Hepatocyte (in vitro differentiated cells): ENCODE measurements around the gene CRHR2. TPM values are rescaled to one million over a fixed set of nuclear protein-coding genes. Genes with fewer than 3 reads are reported as not detected.

Experiments used
- DNase-seq: peaks from one replicate; pipeline ENCODE4 v3.0.0-alpha.2; 2016; ENCODE audit warnings: low spot score
- H2AFZ ChIP-seq: fragments of 200-600 bp; sonication (generic); 2 replicates; pipeline ENCODE4 v1.6.0; 2016; ENCODE audit warnings: antibody characterized with exemption, mild to moderate bottlenecking
- H3K27ac ChIP-seq: fragments of 200-600 bp; sonication (generic); 2 replicates; pipeline ENCODE4 v1.5.1; 2016; ENCODE audit warnings: mild to moderate bottlenecking
- H3K27me3 ChIP-seq: fragments of 200-600 bp; sonication (generic); 2 replicates; pipeline ENCODE4 v1.6.1; 2016
- H3K36me3 ChIP-seq: fragments of 200-600 bp; sonication (generic); replicated peaks from 2 replicates; pipeline ENCODE4 v1.5.1; 2016; ENCODE audit warnings: low read depth; ENCODE audit not compliant: insufficient read depth
- H3K4me1 ChIP-seq: fragments of 200-600 bp; sonication (generic); 2 replicates; pipeline ENCODE4 v1.5.1; 2016; ENCODE audit warnings: mild to moderate bottlenecking, moderate library complexity; ENCODE audit not compliant: insufficient read depth
- H3K4me2 ChIP-seq: fragments of 200-600 bp; sonication (generic); 2 replicates; pipeline ENCODE4 v1.6.0; 2016
- H3K4me3 ChIP-seq: fragments of 200-600 bp; sonication (generic); 2 replicates; pipeline ENCODE4 v1.5.1; 2016; ENCODE audit warnings: mild to moderate bottlenecking
- H3K79me2 ChIP-seq: fragments of 200-600 bp; sonication (generic); 2 replicates; pipeline ENCODE4 v1.6.0; 2017; ENCODE audit warnings: mild to moderate bottlenecking
- H3K9me2 ChIP-seq: fragments of 200-600 bp; sonication (generic); replicated peaks from 2 replicates; pipeline ENCODE4 v1.6.0; 2017; ENCODE audit warnings: mild to moderate bottlenecking; ENCODE audit not compliant: insufficient read depth
- H3K9me3 ChIP-seq: fragments of 200-600 bp; sonication (generic); 2 replicates; pipeline ENCODE4 v1.5.1; 2016; ENCODE audit warnings: low read depth, mild to moderate bottlenecking
- H4K20me1 ChIP-seq: fragments of 200-600 bp; sonication (generic); 2 replicates; pipeline ENCODE4 v1.6.0; 2016; ENCODE audit warnings: mild to moderate bottlenecking; ENCODE audit not compliant: insufficient read depth, poor library complexity, severe bottlenecking
- CTCF ChIP-seq: fragments of 200-600 bp; sonication (generic); IDR thresholded peaks from 2 replicates; pipeline ENCODE4 v1.5.1; 2016; ENCODE audit warnings: antibody characterized with exemption, mild to moderate bottlenecking; ENCODE audit not compliant: poor library complexity
- EZH2 ChIP-seq: fragments of 200-600 bp; sonication (generic); IDR thresholded peaks from 2 replicates; pipeline ENCODE4 v1.6.1; 2016; ENCODE audit warnings: antibody characterized with exemption, mild to moderate bottlenecking, borderline replicate concordance
- EZH2phosphoT487 ChIP-seq: fragments of 200-600 bp; sonication (generic); IDR thresholded peaks from one replicate; pipeline ENCODE4 v1.6.1; 2018; ENCODE audit warnings: antibody characterized with exemption, mild to moderate bottlenecking, low read depth, moderate library complexity; ENCODE audit not compliant: unreplicated experiment, severe bottlenecking
- WGBS: methylation state at CpG from one replicate; pipeline ENCODE4 v1.1.6; 2016; ENCODE audit warnings: low lambda C conversion rate; ENCODE audit errors: missing lambda C conversion rate; 5-methylcytosine and 5-hydroxymethylcytosine counted together
- polyA plus RNA-seq: library from polyadenylated mRNA; unstranded; fragments of >200 nt; fragmentation: Nextera tagmentation; extraction: Ambion mirVana; gene quantifications from 2 replicates; pipeline ENCODE4 v1.2.1, GENCODE V29; 2016
- total RNA-seq: library from RNA; depleted of rRNA; stranded (reverse); fragments of >200 nt; gene quantifications from 2 replicates; pipeline ENCODE4 v1.2.3, GENCODE V29; 2014

Gene CRHR2
- total and polyA plus RNA-seq, 2 experiments from 2014 or later = 0.21 TPM; not detected in 1

GRCh38 chr7:30699706-30700495, 17.6 kb upstream of the CRHR2 start:
- 68% methylated on average over 17 of the region's 17 CpGs for WGBS
- TF ChIP-seq EZH2phosphoT487 = no peak
- TF ChIP-seq EZH2 = no peak
- no peak for TF ChIP-seq CTCF
- DNase-seq = no peak

GRCh38 chr7:30698481-30698880, 16.2 kb upstream of the CRHR2 start:
- H3K4me1 ChIP-seq = peaks cover 14% of the 10 kb centered on the region
- H2AFZ ChIP-seq = no peak overlapping the region
- no peaks in the 10 kb centered on the region for H3K9me3 ChIP-seq
- no peaks in the 10 kb centered on the region for H3K36me3 ChIP-seq
- no peak overlapping the region for H3K27ac ChIP-seq
- H3K4me2 ChIP-seq = no peak overlapping the region
- no peak overlapping the region for H3K4me3 ChIP-seq
- H4K20me1 ChIP-seq = no peaks in the 10 kb centered on the region
- no peaks in the 10 kb centered on the region for H3K79me2 ChIP-seq
- H3K27me3 ChIP-seq = no peaks in the 10 kb centered on the region
- TF ChIP-seq EZH2 (no peak), CTCF (no peak), EZH2phosphoT487 (no peak)
- WGBS = 98% methylated on average over 4 of the region's 4 CpGs
- no peaks in the 10 kb centered on the region for H3K9me2 ChIP-seq
- no peak for DNase-seq

More at GRCh38 chr7:30699706-30700495, 17.6 kb upstream of the CRHR2 start:
- Histone ChIP-seq H3K36me3 (no peaks in the 10 kb centered on the region), H3K4me3 (no peak overlapping the region), H3K79me2 (no peaks in the 10 kb centered on the region), H3K9me3 (no peaks in the 10 kb centered on the region), H3K4me2 (no peak overlapping the region), H4K20me1 (no peaks in the 10 kb centered on the region), H2AFZ (no peak overlapping the region), H3K4me1 (peaks cover 2% of the 10 kb centered on the region), H3K27me3 (no peaks in the 10 kb centered on the region), H3K27ac (no peak overlapping the region), H3K9me2 (no peaks in the 10 kb centered on the region)

GRCh38 chr7:30697719-30698460, 15.6 kb upstream of the CRHR2 start:
- 74% methylated on average over 15 of the region's 15 CpGs for WGBS
- Histone ChIP-seq H3K4me2 (no peak overlapping the region), H2AFZ (no peak overlapping the region), H3K4me1 (peaks cover 14% of the 10 kb centered on the region), H3K36me3 (no peaks in the 10 kb centered on the region), H3K79me2 (no peaks in the 10 kb centered on the region), H3K27ac (no peak overlapping the region), H3K9me2 (no peaks in the 10 kb centered on the region), H3K9me3 (no peaks in the 10 kb centered on the region), H3K4me3 (no peak overlapping the region), H3K27me3 (no peaks in the 10 kb centered on the region), H4K20me1 (no peaks in the 10 kb centered on the region)
- DNase-seq = no peak
- TF ChIP-seq CTCF = no peak
- TF ChIP-seq EZH2 = no peak
- TF ChIP-seq EZH2phosphoT487 = no peak
